Heart left ventricle (tissue), 13 donors: Measurements from ENCODE around the gene ATP11B.

Experiments
- CTCF ChIP-seq, 12 donors: fragments of 200-600 bp; sonication (generic) in 4 of 12; IDR thresholded peaks; one replicate each; pipeline versions ENCODE4 v1.5.0 to v1.8.0; 2018 to 2022; ENCODE audit warnings: antibody characterized with exemption in 12 of 12, mild to moderate bottlenecking in 5 of 12
- POLR2A ChIP-seq, 2 donors: fragments of 450-650 bp; IDR thresholded peaks; one replicate each; pipeline ENCODE4 v1.6.1; 2017; ENCODE audit warnings: antibody characterized with exemption in 2 of 2, mild to moderate bottlenecking in 2 of 2, moderate library complexity in 2 of 2
- donor health status: ischemic (EF 13 %, LVEDD 7.1; RV severe dilation, severe dysfunction).
- donor health status: DM: no; HTN: yes; CAD: no.
- donor health status: DM: no; HTN: no; CAD: no.
- donor health status: ischemic (EF 25% LVEDD 6.9; RV normal size, moderate dysfunction).
- donor health status: ischemic (EF 25% LVEDD 5.7; RV mildly dilated, moderate dysfunction).
- donor health status: ischemic (EF 35%, LVEDD 5.7; RV mildly dilated, moderate dysfunction).
- donor health status: nonischemic (EF 11% LVEDD 7.7; RV severe dilation, severe dysfunction).
- donor health status: DM: yes; HTN: yes; CAD: no.
- donor health status: PGD.
- donor health status: ischemic (EF 29% LVEDD 5.4; RV normal size, mild dysfunction).
- donor health status: nonischemic (EF 23%, LVEDD 6.1; RV moderate dilation, normal function).

- TF ChIP-seq CTCF (IDR thresholded peaks at IDR 0.05) (no peak), POLR2A (IDR thresholded peaks at IDR 0.05) (no peak)
Measured at GRCh38 chr3:182917134-182917533, 123.8 kb downstream of the ATP11B start.
